Spleen (tissue), 11 donors: ENCODE results near the gene TP53BP1. TPM values are rescaled to one million over a fixed set of nuclear protein-coding genes. Genes with fewer than 3 reads are reported as not detected.

ENCODE experiments used
- DNase-seq: peaks from one replicate; pipeline ENCODE4 v3.0.0-alpha.2; 2020
- H3K27ac ChIP-seq, 8 donors: fragments of 200-600 bp; sonication (generic) in 7 of 8; 1 replicate in 4 of 8; 2 replicates in 4 of 8; pipeline versions ENCODE4 v1.5.0 to v1.8.0; 2016 to 2021; ENCODE audit warnings: inconsistent platforms in 4 of 8, mild to moderate bottlenecking in 4 of 8, moderate library complexity in 1 of 8
- H3K27me3 ChIP-seq, 7 donors: fragments of 200-600 bp; sonication (generic) in 6 of 7; replicated peaks in 1 of 7; 1 replicate in 4 of 7; 2 replicates in 3 of 7; pipeline versions ENCODE4 v1.5.0 to v1.8.0; 2016 to 2021; ENCODE audit warnings: inconsistent platforms in 3 of 7, mild to moderate bottlenecking in 1 of 7
- H3K36me3 ChIP-seq, 6 donors: fragments of 200-600 bp; sonication (generic) in 5 of 6; 1 replicate in 4 of 6; 2 replicates in 2 of 6; pipeline versions ENCODE4 v1.5.0 to v1.8.0; 2016 to 2021; ENCODE audit warnings: inconsistent platforms in 2 of 6
- H3K4me1 ChIP-seq, 6 donors: fragments of 200-600 bp; sonication (generic) in 5 of 6; 1 replicate in 3 of 6; 2 replicates in 3 of 6; pipeline versions ENCODE4 v1.5.0 to v1.8.0; 2016 to 2021; ENCODE audit warnings: inconsistent platforms in 3 of 6
- H3K4me3 ChIP-seq, 8 donors: fragments of 200-600 bp; sonication (generic) in 7 of 8; 1 replicate in 4 of 8; 2 replicates in 4 of 8; pipeline versions ENCODE4 v1.5.0 to v1.8.0; 2016 to 2021; ENCODE audit warnings: inconsistent platforms in 4 of 8, mild to moderate bottlenecking in 4 of 8, moderate library complexity in 2 of 8
- H3K9me3 ChIP-seq, 8 donors: fragments of 200-600 bp; sonication (generic) in 7 of 8; 1 replicate in 4 of 8; 2 replicates in 4 of 8; pipeline versions ENCODE4 v1.5.0 to v1.8.0; 2016 to 2021; ENCODE audit warnings: inconsistent platforms in 4 of 8
- CTCF ChIP-seq, 11 experiments: fragments of 200-600 bp in 7 of 11; fragments of 450-650 bp in 4 of 11; sonication (generic) in 4 of 11; IDR thresholded peaks in 8 of 11; conservative IDR thresholded peaks in 3 of 11; 1 replicate in 7 of 11; 2 replicates in 4 of 11; pipeline versions ENCODE4 v1.4.0 to v1.8.0; 2016 to 2021; ENCODE audit warnings: antibody characterized with exemption in 11 of 11, inconsistent platforms in 4 of 11, mild to moderate bottlenecking in 1 of 11
- POLR2A ChIP-seq, 3 donors: fragments of 450-650 bp; IDR thresholded peaks; one replicate each; pipeline ENCODE4 v1.5.1; 2017; ENCODE audit warnings: antibody characterized with exemption in 3 of 3, mild to moderate bottlenecking in 1 of 3
- POLR2AphosphoS5 ChIP-seq, 3 donors: sonication (generic); formaldehyde crosslinking; IDR thresholded peaks; one replicate each; pipeline ENCODE4 v1.5.1; 2017; ENCODE audit warnings: antibody characterized with exemption in 3 of 3
- WGBS, 5 donors: extraction: QIAGEN DNeasy Blood & Tissue Kit in 3 of 5; methylation state at CpG; one replicate each; pipeline versions ENCODE4 v1.1.5 to v1.1.7; 2013 to 2018; 5-methylcytosine and 5-hydroxymethylcytosine counted together
- intact Hi-C: fragments of 100-400 bp; cut with DNase I; formaldehyde crosslinking; loops from one replicate; pipeline ENCODE4 v1.15.0; 2023; ENCODE audit warnings: low total_unique reads
- polyA plus RNA-seq, 3 donors: library from polyadenylated mRNA; stranded (reverse); fragments of 200-250 nt; gene quantifications; one replicate each; pipeline ENCODE4 v1.2.1, GENCODE V29; 2013
- total RNA-seq, 7 donors: library from RNA; depleted of rRNA in 3 of 7; stranded (reverse); fragments of >200 nt in 3 of 7; fragmentation: NEBNext Ultra II Directional in 4 of 7; extraction: Animal tissue kit (Norgen Biotek cat#: 25700) in 4 of 7; gene quantifications; one replicate each; pipeline versions ENCODE4 v1.1.0 to v1.2.1, GENCODE V29; 2016 to 2021
- donor health status: healthy with polysubstance abuse.
- donor health status: DM: no; HTN: no; CAD: no; lungs with moderate emphysema.
- donor health status: DM: no; HTN: no; CAD: no.
- donor health status: Bipolar disorder and iron deficiency.
- donor health status: healthy.
- donor health status: DM: no; HTN: no; CAD: no.
- donor health status: DM: yes; HTN: yes; CAD: no.

The TP53BP1 gene
- total and polyA plus RNA-seq, 10 donors = 7.2 to 55.4 (median 41.1) TPM

- Histone ChIP-seq H3K27me3 (peaks cover 0 to 35% (median 12%) of the 10 kb centered on the region in 7 donors), H3K27ac (no peak overlapping the region), H3K36me3 (peaks cover 0 to 19% (median 0%) of the 10 kb centered on the region in 6 donors), H3K9me3 (no peaks in the 10 kb centered on the region), H3K4me1 (peaks cover 0 to 19% (median 13%) of the 10 kb centered on the region in 6 donors), H3K4me3 (no peak overlapping the region)
- WGBS, 5 donors = 77 to 87% (median 83%) methylated on average over 9 of the region's 9 CpGs
- no peak for DNase-seq
- TF ChIP-seq CTCF (IDR thresholded peaks at IDR 0.05 in 8 of 11, conservative IDR thresholded peaks at IDR 0.05 in 3 of 11) (no peak), POLR2AphosphoS5 (IDR thresholded peaks at IDR 0.05) (no peak), POLR2A (IDR thresholded peaks at IDR 0.05) (no peak)
- intact Hi-C loops = no loop called here
These were observed 29.3 kb upstream of the TP53BP1 start for GRCh38 chr15:43522247-43522646.

- peaks cover 0 to 25% (median 16%) of the 10 kb centered on the region in 6 donors for H3K4me1 ChIP-seq
- no peaks in the 10 kb centered on the region for H3K9me3 ChIP-seq
- no peak overlapping the region for H3K27ac ChIP-seq
- peaks cover 0 to 19% (median 0%) of the 10 kb centered on the region in 6 donors for H3K36me3 ChIP-seq
- 86 to 97% (median 94%) methylated on average over 11 of the region's 11 CpGs for WGBS, 5 donors
- intact Hi-C loops = no loop called here
- H3K27me3 ChIP-seq = peaks cover 0 to 43% (median 21%) of the 10 kb centered on the region in 7 donors
- no peak for TF ChIP-seq POLR2AphosphoS5 (IDR thresholded peaks at IDR 0.05)
- TF ChIP-seq CTCF (IDR thresholded peaks at IDR 0.05 in 8 of 11, conservative IDR thresholded peaks at IDR 0.05 in 3 of 11) = no peak
- TF ChIP-seq POLR2A (IDR thresholded peaks at IDR 0.05) = no peak
- H3K4me3 ChIP-seq = no peak overlapping the region
- no peak for DNase-seq
These were observed 28.5 kb upstream of the TP53BP1 start for GRCh38 chr15:43521419-43521818.

GRCh38 chr15:43520138-43520537 is 27.2 kb upstream of the TP53BP1 start:
- TF ChIP-seq POLR2A (IDR thresholded peaks at IDR 0.05) = no peak
- no peak overlapping the region for H3K27ac ChIP-seq
- H3K36me3 ChIP-seq = peaks cover 0 to 19% (median 0%) of the 10 kb centered on the region in 6 donors
- intact Hi-C loops = no loop called here
- 52 to 72% (median 62%) methylated on average over 2 of the region's 2 CpGs for WGBS, 5 donors
- no peak overlapping the region for H3K4me3 ChIP-seq
- peaks cover 0 to 29% (median 17%) of the 10 kb centered on the region in 6 donors for H3K4me1 ChIP-seq
- peaks cover 0 to 55% (median 21%) of the 10 kb centered on the region in 7 donors for H3K27me3 ChIP-seq
- DNase-seq = no peak
- no peaks in the 10 kb centered on the region for H3K9me3 ChIP-seq

GRCh38 chr15:43519196-43519595 is 26.2 kb upstream of the TP53BP1 start:
- TF ChIP-seq POLR2AphosphoS5 (IDR thresholded peaks at IDR 0.05) (no peak), POLR2A (IDR thresholded peaks at IDR 0.05) (no peak), CTCF (IDR thresholded peaks at IDR 0.05 in 8 of 11, conservative IDR thresholded peaks at IDR 0.05 in 3 of 11) (no peak)
- Histone ChIP-seq H3K4me3 (no peak overlapping the region), H3K9me3 (no peaks in the 10 kb centered on the region), H3K36me3 (peaks cover 0 to 19% (median 0%) of the 10 kb centered on the region in 6 donors), H3K27me3 (peaks cover 0 to 55% (median 21%) of the 10 kb centered on the region in 7 donors), H3K27ac (no peak overlapping the region), H3K4me1 (peaks cover 0 to 31% (median 17%) of the 10 kb centered on the region in 6 donors)
- 36 to 46% (median 41%) methylated on average over 2 of the region's 2 CpGs for WGBS, 5 donors
- intact Hi-C loops = no loop called here
- DNase-seq = no peak
